ENCODE results near the gene MARVELD1. TPM values are rescaled to one million over a fixed set of nuclear protein-coding genes. Genes with fewer than 3 reads are reported as not detected.

The MARVELD1 gene
- total and polyA plus RNA-seq, 2 experiments from 2014 or later: 7.3 to 23.7 TPM

DNA sequence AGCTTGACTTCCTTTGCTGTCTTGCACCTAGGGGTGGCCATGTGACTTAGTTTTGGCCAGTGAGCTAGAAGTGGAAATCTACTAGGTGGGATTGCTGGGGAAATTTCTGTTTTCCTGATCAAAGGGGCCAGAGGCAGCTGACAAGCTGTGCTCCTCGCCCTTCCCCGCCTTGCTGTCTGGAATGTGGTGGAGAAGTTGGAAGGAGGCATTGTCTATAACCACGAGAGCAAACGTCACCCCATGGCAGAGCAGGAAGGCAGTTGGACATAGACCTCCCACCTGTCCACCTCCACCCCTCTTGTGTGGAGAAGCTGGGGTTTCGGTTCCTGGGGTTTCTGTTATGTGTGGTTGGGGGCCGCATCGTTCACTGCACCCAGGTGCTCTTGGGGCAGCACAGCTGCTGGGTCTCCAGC lies 51.0 kb downstream of the MARVELD1 start:
- no peak overlapping the region for H3K4me2 ChIP-seq
- H3K36me3 ChIP-seq (ENCODE audit: insufficient read depth): peaks cover 4% of the 10 kb centered on the region; the same call in 1 of the 2 replicates
- no peaks in the 10 kb centered on the region for H3K9me2 ChIP-seq (ENCODE audit: insufficient read depth)
- peaks cover 29% of the 10 kb centered on the region for H3K27me3 Mint-ChIP-seq (ENCODE audit: insufficient read depth, low read depth, poor library complexity)
- H3K4me1 Mint-ChIP-seq: peaks cover 29% of the 10 kb centered on the region
- ATAC-seq: no peak
- no peaks in the 10 kb centered on the region for H3F3A ChIP-seq (replicated peaks; ENCODE audit: low read depth)
- TF ChIP-seq EZH2phosphoT487 (IDR thresholded peaks at IDR 0.05; ENCODE audit: unreplicated experiment) (no peak), CREB1 (CRISPR knock-in tag; IDR thresholded peaks at IDR 0.05; ENCODE audit: low read depth) (no peak), ZNF331 (CRISPR knock-in tag; IDR thresholded peaks at IDR 0.05; ENCODE audit: low read depth) (no peak), JUNB (IDR thresholded peaks at IDR 0.05; ENCODE audit: unreplicated experiment) (no peak), EZH2 (IDR thresholded peaks at IDR 0.05; ENCODE audit: low read depth, unreplicated experiment) (no peak)
- TF ChIP-seq, protein P1, sequence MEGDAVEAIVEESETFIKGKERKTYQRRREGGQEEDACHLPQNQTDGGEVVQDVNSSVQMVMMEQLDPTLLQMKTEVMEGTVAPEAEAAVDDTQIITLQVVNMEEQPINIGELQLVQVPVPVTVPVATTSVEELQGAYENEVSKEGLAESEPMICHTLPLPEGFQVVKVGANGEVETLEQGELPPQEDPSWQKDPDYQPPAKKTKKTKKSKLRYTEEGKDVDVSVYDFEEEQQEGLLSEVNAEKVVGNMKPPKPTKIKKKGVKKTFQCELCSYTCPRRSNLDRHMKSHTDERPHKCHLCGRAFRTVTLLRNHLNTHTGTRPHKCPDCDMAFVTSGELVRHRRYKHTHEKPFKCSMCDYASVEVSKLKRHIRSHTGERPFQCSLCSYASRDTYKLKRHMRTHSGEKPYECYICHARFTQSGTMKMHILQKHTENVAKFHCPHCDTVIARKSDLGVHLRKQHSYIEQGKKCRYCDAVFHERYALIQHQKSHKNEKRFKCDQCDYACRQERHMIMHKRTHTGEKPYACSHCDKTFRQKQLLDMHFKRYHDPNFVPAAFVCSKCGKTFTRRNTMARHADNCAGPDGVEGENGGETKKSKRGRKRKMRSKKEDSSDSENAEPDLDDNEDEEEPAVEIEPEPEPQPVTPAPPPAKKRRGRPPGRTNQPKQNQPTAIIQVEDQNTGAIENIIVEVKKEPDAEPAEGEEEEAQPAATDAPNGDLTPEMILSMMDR (conservative IDR thresholded peaks at IDR 0.05; ENCODE audit: low read depth in 2 of 2): no peak
- TF ChIP-seq, protein P2, sequence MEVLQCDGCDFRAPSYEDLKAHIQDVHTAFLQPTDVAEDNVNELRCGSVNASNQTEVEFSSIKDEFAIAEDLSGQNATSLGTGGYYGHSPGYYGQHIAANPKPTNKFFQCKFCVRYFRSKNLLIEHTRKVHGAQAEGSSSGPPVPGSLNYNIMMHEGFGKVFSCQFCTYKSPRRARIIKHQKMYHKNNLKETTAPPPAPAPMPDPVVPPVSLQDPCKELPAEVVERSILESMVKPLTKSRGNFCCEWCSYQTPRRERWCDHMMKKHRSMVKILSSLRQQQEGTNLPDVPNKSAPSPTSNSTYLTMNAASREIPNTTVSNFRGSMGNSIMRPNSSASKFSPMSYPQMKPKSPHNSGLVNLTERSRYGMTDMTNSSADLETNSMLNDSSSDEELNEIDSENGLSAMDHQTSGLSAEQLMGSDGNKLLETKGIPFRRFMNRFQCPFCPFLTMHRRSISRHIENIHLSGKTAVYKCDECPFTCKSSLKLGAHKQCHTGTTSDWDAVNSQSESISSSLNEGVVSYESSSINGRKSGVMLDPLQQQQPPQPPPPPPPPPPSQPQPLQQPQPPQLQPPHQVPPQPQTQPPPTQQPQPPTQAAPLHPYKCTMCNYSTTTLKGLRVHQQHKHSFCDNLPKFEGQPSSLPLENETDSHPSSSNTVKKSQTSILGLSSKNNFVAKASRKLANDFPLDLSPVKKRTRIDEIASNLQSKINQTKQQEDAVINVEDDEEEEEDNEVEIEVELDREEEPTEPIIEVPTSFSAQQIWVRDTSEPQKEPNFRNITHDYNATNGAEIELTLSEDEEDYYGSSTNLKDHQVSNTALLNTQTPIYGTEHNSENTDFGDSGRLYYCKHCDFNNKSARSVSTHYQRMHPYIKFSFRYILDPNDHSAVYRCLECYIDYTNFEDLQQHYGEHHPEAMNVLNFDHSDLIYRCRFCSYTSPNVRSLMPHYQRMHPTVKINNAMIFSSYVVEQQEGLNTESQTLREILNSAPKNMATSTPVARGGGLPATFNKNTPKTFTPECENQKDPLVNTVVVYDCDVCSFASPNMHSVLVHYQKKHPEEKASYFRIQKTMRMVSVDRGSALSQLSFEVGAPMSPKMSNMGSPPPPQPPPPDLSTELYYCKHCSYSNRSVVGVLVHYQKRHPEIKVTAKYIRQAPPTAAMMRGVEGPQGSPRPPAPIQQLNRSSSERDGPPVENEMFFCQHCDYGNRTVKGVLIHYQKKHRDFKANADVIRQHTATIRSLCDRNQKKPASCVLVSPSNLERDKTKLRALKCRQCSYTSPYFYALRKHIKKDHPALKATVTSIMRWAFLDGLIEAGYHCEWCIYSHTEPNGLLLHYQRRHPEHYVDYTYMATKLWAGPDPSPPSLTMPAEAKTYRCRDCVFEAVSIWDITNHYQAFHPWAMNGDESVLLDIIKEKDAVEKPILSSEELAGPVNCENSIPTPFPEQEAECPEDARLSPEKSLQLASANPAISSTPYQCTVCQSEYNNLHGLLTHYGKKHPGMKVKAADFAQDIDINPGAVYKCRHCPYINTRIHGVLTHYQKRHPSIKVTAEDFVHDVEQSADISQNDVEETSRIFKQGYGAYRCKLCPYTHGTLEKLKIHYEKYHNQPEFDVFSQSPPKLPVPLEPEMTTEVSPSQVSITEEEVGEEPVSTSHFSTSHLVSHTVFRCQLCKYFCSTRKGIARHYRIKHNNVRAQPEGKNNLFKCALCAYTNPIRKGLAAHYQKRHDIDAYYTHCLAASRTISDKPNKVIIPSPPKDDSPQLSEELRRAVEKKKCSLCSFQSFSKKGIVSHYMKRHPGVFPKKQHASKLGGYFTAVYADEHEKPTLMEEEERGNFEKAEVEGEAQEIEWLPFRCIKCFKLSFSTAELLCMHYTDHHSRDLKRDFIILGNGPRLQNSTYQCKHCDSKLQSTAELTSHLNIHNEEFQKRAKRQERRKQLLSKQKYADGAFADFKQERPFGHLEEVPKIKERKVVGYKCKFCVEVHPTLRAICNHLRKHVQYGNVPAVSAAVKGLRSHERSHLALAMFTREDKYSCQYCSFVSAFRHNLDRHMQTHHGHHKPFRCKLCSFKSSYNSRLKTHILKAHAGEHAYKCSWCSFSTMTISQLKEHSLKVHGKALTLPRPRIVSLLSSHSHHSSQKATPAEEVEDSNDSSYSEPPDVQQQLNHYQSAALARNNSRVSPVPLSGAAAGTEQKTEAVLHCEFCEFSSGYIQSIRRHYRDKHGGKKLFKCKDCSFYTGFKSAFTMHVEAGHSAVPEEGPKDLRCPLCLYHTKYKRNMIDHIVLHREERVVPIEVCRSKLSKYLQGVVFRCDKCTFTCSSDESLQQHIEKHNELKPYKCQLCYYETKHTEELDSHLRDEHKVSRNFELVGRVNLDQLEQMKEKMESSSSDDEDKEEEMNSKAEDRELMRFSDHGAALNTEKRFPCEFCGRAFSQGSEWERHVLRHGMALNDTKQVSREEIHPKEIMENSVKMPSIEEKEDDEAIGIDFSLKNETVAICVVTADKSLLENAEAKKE (CRISPR knock-in tag; IDR thresholded peaks at IDR 0.05): no peak
- TF ChIP-seq, protein P3, sequence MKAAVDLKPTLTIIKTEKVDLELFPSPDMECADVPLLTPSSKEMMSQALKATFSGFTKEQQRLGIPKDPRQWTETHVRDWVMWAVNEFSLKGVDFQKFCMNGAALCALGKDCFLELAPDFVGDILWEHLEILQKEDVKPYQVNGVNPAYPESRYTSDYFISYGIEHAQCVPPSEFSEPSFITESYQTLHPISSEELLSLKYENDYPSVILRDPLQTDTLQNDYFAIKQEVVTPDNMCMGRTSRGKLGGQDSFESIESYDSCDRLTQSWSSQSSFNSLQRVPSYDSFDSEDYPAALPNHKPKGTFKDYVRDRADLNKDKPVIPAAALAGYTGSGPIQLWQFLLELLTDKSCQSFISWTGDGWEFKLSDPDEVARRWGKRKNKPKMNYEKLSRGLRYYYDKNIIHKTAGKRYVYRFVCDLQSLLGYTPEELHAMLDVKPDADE (IDR thresholded peaks at IDR 0.05): no peak
- no peaks in the 10 kb centered on the region for H3K9me3 Mint-ChIP-seq
- H3K79me2 ChIP-seq (replicated peaks; ENCODE audit: insufficient read depth): no peaks in the 10 kb centered on the region
- H3K27me3 ChIP-seq (ENCODE audit: insufficient read depth): peaks cover 9% of the 10 kb centered on the region
- peaks cover 21% of the 10 kb centered on the region for H3K36me3 Mint-ChIP-seq (ENCODE audit: low read depth)
- DNase-seq (ENCODE audit: low spot score): no peak
- no peak overlapping the region for H3K4me3 Mint-ChIP-seq
- H3K27ac Mint-ChIP-seq: no peak overlapping the region
- no peak overlapping the region for H2AFZ ChIP-seq
- no peak overlapping the region for H3K27ac ChIP-seq (ENCODE audit: low read depth)
- H3K4me1 ChIP-seq (ENCODE audit: insufficient read depth): peaks cover 7% of the 10 kb centered on the region; the same call in 1 of the 2 replicates
- H4K20me1 ChIP-seq (replicated peaks; ENCODE audit: insufficient read depth): no peaks in the 10 kb centered on the region
- no peak overlapping the region for H3K4me3 ChIP-seq
